SK-N-SH (cell line): ENCODE data around the gene HS2ST1. TPM values are rescaled to one million over a fixed set of nuclear protein-coding genes. Genes with fewer than 3 reads are reported as not detected.

Experiments used
- CTCF ChIA-PET: fragments of 300-600, 350-600 bp; formaldehyde crosslinking; extraction: SDS; loops from one replicate; lab custom pipeline; 2021; lab: Yijun Ruan, JAX
- POLR2A ChIA-PET: fragments of 350-600 bp; sonication (Branson Sonifier 250); formaldehyde crosslinking; extraction: SDS; loops from one replicate; lab custom pipeline; 2020; ENCODE audit warnings: antibody characterized with exemption, inconsistent platforms; lab: Yijun Ruan, JAX
- DNase-seq: peaks from one replicate; pipeline ENCODE4 v3.0.0; 2012
- H2AFZ ChIP-seq: fragments of 200-600 bp; sonication (generic); 2 replicates; pipeline ENCODE4 v1.8.1; 2016; ENCODE audit warnings: antibody characterized with exemption, mild to moderate bottlenecking, low read depth
- H3F3A ChIP-seq: fragments of 200-600 bp; sonication (generic); replicated peaks from 2 replicates; pipeline ENCODE3; 2016; ENCODE audit warnings: antibody characterized with exemption, mild to moderate bottlenecking; ENCODE audit not compliant: insufficient read depth
- H3K27ac ChIP-seq, 2 experiments: fragments of 200-500 bp in 1 of 2; fragments of 200-600 bp in 1 of 2; sonication (Bioruptor generic) in 1 of 2; sonication (generic), shearing (Covaris generic) in 1 of 2; 2 replicates each; pipeline versions ENCODE4 v1.5.1 to v1.6.1; 2014 to 2016; ENCODE audit warnings: low read depth in 2 of 2, inconsistent platforms in 1 of 2, low read length in 1 of 2, mild to moderate bottlenecking in 1 of 2, mixed read lengths in 1 of 2
- H3K27me3 ChIP-seq: fragments of 200-600 bp; sonication (generic), shearing (Covaris generic); 2 replicates; pipeline ENCODE4 v1.6.1; 2016; ENCODE audit warnings: mixed run types; ENCODE audit not compliant: insufficient read depth
- H3K36me3 ChIP-seq, 2 experiments: fragments of 200-500 bp in 1 of 2; fragments of 200-600 bp in 1 of 2; sonication (Bioruptor generic) in 1 of 2; sonication (generic) in 1 of 2; replicated peaks in 1 of 2; 2 replicates each; pipeline versions ENCODE3 to v1.5.1; 2014 to 2016; ENCODE audit warnings: low read length in 1 of 2, mild to moderate bottlenecking in 1 of 2; ENCODE audit not compliant: insufficient read depth in 2 of 2, control insufficient read depth in 1 of 2
- H3K4me1 ChIP-seq, 2 experiments: fragments of 200-500 bp in 1 of 2; fragments of 200-600 bp in 1 of 2; sonication (Bioruptor generic) in 1 of 2; sonication (generic), shearing (Covaris generic) in 1 of 2; 2 replicates each; pipeline versions ENCODE4 v1.5.1 to v1.6.1; 2014 to 2016; ENCODE audit warnings: low read depth in 1 of 2, low read length in 1 of 2, mixed run types in 1 of 2; ENCODE audit not compliant: insufficient read depth in 2 of 2, control insufficient read depth in 1 of 2
- H3K4me2 ChIP-seq: fragments of 200-600 bp; sonication (generic), shearing (Covaris generic); 2 replicates; pipeline ENCODE4 v1.6.1; 2017; ENCODE audit warnings: mixed run types
- H3K4me3 ChIP-seq, 2 experiments: fragments of 200-500 bp in 1 of 2; fragments of 200-600 bp in 1 of 2; sonication (Bioruptor generic) in 1 of 2; sonication (generic), shearing (Covaris generic) in 1 of 2; 2 replicates each; pipeline versions ENCODE4 v1.5.1 to v1.8.1; 2014 to 2016; ENCODE audit warnings: low read depth in 2 of 2, inconsistent platforms in 1 of 2, low read length in 1 of 2, mild to moderate bottlenecking in 1 of 2, mixed read lengths in 1 of 2, moderate library complexity in 1 of 2
- H3K79me2 ChIP-seq: fragments of 200-600 bp; sonication (generic); 2 replicates; pipeline ENCODE4 v1.8.1; 2017; ENCODE audit warnings: mild to moderate bottlenecking; ENCODE audit not compliant: insufficient read depth
- H3K9ac ChIP-seq: fragments of 200-600 bp; sonication (generic); 2 replicates; pipeline ENCODE4 v1.6.1; 2017; ENCODE audit warnings: mixed run types
- H3K9me2 ChIP-seq: fragments of 200-600 bp; sonication (generic); 2 replicates; pipeline ENCODE4 v1.6.1; 2017; ENCODE audit warnings: mixed run types
- H3K9me3 ChIP-seq: fragments of 200-600 bp; sonication (generic); 2 replicates; pipeline ENCODE4 v1.6.1; 2017; ENCODE audit warnings: mixed run types, mild to moderate bottlenecking, moderate library complexity
- H4K20me1 ChIP-seq: fragments of 200-600 bp; sonication (generic); 2 replicates; pipeline ENCODE4 v1.6.1; 2017; ENCODE audit warnings: mild to moderate bottlenecking, mixed run types; ENCODE audit not compliant: insufficient read depth
- ELF1 ChIP-seq: IDR thresholded peaks from 2 replicates; pipeline ENCODE4 v1.4.0; 2012
- FOSL2 ChIP-seq: IDR thresholded peaks from 2 replicates; pipeline ENCODE4 v1.4.0; 2012; ENCODE audit warnings: low read depth, mild to moderate bottlenecking, moderate library complexity, borderline replicate concordance
- FOXJ3 ChIP-seq: sonication (generic); formaldehyde crosslinking; IDR thresholded peaks from 2 replicates; pipeline ENCODE4 v1.5.1; 2020; ENCODE audit warnings: mild to moderate bottlenecking, missing genetic modification reagents
- GABPA ChIP-seq: IDR thresholded peaks from 2 replicates; pipeline ENCODE4 v1.4.0; 2012; ENCODE audit warnings: low read depth, mild to moderate bottlenecking
- JUND ChIP-seq: IDR thresholded peaks from 2 replicates; pipeline ENCODE4 v1.4.0; 2012
- MXI1 ChIP-seq: IDR thresholded peaks from 2 replicates; pipeline ENCODE4 v1.6.1; 2012; ENCODE audit warnings: mild to moderate bottlenecking, low read depth, low read length, improper control_type of control experiment
- NFIC ChIP-seq: IDR thresholded peaks from 2 replicates; pipeline ENCODE4 v1.4.0; 2012; ENCODE audit warnings: borderline replicate concordance
- RAD21 ChIP-seq: IDR thresholded peaks from 2 replicates; pipeline ENCODE4 v1.6.1; 2012; ENCODE audit warnings: mild to moderate bottlenecking, low read length
- RFX5 ChIP-seq: IDR thresholded peaks from 2 replicates; pipeline ENCODE4 v1.6.1; 2012; ENCODE audit warnings: mild to moderate bottlenecking, improper control_type of control experiment, low read length
- RXRA ChIP-seq: IDR thresholded peaks from 2 replicates; pipeline ENCODE4 v1.4.0; 2012; ENCODE audit warnings: low read depth, mild to moderate bottlenecking, borderline replicate concordance
- SMC3 ChIP-seq: IDR thresholded peaks from 2 replicates; pipeline ENCODE4 v1.6.1; 2012; ENCODE audit warnings: low read depth, low read length, improper control_type of control experiment
- TAF1 ChIP-seq: IDR thresholded peaks from 2 replicates; pipeline ENCODE4 v1.6.1; 2012; ENCODE audit warnings: low read depth, mild to moderate bottlenecking, low read length, moderate library complexity, borderline replicate concordance
- TEAD4 ChIP-seq: IDR thresholded peaks from 2 replicates; pipeline ENCODE4 v1.4.0; 2012; ENCODE audit warnings: mild to moderate bottlenecking, borderline replicate concordance; ENCODE audit not compliant: insufficient read depth
- YY1 ChIP-seq: IDR thresholded peaks from 2 replicates; pipeline ENCODE4 v1.4.0; 2012; ENCODE audit warnings: low read depth, mild to moderate bottlenecking
- WGBS: methylation state at CpG from one replicate; pipeline ENCODE4 v1.1.6; 2017; ENCODE audit warnings: low lambda C conversion rate; 5-methylcytosine and 5-hydroxymethylcytosine counted together
- polyA plus RNA-seq, 3 experiments: library from polyadenylated mRNA; depleted of rRNA; stranded (reverse); fragments of >200 nt; gene quantifications; 2 replicates each; pipeline ENCODE4 v1.2.3, GENCODE V29; 2012
- TF ChIP-seq, protein P1 (sequence below): IDR thresholded peaks from 2 replicates; pipeline ENCODE4 v1.4.0; 2012; ENCODE audit warnings: low read depth
- TF ChIP-seq, protein P2 (sequence below): IDR thresholded peaks from 2 replicates; pipeline ENCODE4 v1.4.0; 2012; ENCODE audit warnings: low read depth, borderline replicate concordance
- TF ChIP-seq, protein P3 (sequence below): fragments of 200-600 bp; sonication (generic); IDR thresholded peaks from 2 replicates; pipeline ENCODE4 v1.6.1; 2017; ENCODE audit warnings: antibody characterized with exemption, mild to moderate bottlenecking, moderate library complexity

Gene HS2ST1
- polyA plus RNA-seq, 1 of the 3 experiments (the other 2 are of a cell fraction), result 16.6 TPM

DNA sequence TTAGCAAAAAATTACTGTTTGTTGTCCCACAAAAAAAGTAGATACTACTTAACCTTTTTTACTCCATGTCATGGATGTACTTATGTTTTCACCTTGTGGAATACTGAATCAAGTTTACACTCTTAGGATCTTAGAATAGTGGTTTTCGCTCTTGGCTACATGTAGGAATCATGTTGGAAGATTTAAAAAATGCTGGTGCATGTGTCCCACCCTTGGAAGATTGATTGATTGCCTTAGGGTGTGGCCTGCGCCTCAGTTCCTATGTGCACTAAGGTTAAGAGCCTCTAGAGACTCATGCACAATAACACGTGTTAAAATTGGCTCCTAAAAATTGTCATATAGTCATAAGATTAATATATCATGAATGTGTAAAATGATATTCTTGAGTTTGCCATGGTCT is 25.0 kb downstream of the HS2ST1 start (continued):
- TF ChIP-seq, protein P1, sequence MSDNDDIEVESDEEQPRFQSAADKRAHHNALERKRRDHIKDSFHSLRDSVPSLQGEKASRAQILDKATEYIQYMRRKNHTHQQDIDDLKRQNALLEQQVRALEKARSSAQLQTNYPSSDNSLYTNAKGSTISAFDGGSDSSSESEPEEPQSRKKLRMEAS, result no peak
- TF ChIP-seq GABPA, result no peak

DNA sequence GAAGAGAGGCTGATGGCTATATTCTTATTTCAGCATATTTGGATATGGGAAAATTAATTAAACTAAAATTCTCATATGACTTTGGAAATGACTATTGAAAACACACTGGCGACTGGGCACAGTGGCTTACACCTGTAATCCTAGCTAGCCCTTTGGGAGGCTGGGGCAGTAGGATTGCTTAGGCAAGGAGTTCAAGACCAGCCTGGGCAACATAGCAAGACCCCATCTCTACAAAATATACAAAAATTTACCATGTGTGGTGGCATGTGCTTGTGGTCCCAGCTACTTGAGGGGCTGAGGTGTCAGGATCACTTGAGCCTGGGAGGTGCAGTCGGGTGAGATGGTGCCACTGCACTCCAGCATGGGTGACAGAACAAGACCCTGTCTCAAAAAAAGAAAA is 26.2 kb downstream of the HS2ST1 start:
- 97% methylated on average over 2 of the region's 2 CpGs for WGBS
- H3K27me3 ChIP-seq, result no peaks in the 10 kb centered on the region
- CTCF ChIA-PET, result interaction anchor here (0.9 kb wide), 1 partner anchor 15 kb away, joined by 3 read pairs; no protein-coding TSS in a partner anchor
- H3K4me3 ChIP-seq, result no peak overlapping the region
- H3F3A ChIP-seq, result no peaks in the 10 kb centered on the region
- no peak overlapping the region for H2AFZ ChIP-seq
- H3K9me2 ChIP-seq, result no peaks in the 10 kb centered on the region
- POLR2A ChIA-PET, result no interaction called here
- no peak overlapping the region for H3K4me2 ChIP-seq
- DNase-seq, result no peak
- no peaks in the 10 kb centered on the region; the same call in 1 of the 2 replicates for H4K20me1 ChIP-seq
- peaks cover 0 to 9% of the 10 kb centered on the region in 2 experiments; a peak in 2 of 4 replicates for H3K4me1 ChIP-seq
- no peaks in the 10 kb centered on the region for H3K9me3 ChIP-seq
- peaks cover 59% of the 10 kb centered on the region for H3K79me2 ChIP-seq
- H3K36me3 ChIP-seq, result no peaks in the 10 kb centered on the region
- TF ChIP-seq MXI1, result no peak
- TF ChIP-seq RFX5, result no peak
- no peak for TF ChIP-seq YY1
- no peak for TF ChIP-seq SMC3
- no peak for TF ChIP-seq JUND
- no peak for TF ChIP-seq RXRA
- TF ChIP-seq, protein P2, sequence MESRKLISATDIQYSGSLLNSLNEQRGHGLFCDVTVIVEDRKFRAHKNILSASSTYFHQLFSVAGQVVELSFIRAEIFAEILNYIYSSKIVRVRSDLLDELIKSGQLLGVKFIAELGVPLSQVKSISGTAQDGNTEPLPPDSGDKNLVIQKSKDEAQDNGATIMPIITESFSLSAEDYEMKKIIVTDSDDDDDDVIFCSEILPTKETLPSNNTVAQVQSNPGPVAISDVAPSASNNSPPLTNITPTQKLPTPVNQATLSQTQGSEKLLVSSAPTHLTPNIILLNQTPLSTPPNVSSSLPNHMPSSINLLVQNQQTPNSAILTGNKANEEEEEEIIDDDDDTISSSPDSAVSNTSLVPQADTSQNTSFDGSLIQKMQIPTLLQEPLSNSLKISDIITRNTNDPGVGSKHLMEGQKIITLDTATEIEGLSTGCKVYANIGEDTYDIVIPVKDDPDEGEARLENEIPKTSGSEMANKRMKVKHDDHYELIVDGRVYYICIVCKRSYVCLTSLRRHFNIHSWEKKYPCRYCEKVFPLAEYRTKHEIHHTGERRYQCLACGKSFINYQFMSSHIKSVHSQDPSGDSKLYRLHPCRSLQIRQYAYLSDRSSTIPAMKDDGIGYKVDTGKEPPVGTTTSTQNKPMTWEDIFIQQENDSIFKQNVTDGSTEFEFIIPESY, result no peak
- TF ChIP-seq TAF1, result no peak
- TF ChIP-seq FOSL2, result no peak
- no peak for TF ChIP-seq GABPA
- no peak for TF ChIP-seq FOXJ3 (CRISPR knock-in tag)
- no peak for TF ChIP-seq NFIC
- TF ChIP-seq, protein P3, sequence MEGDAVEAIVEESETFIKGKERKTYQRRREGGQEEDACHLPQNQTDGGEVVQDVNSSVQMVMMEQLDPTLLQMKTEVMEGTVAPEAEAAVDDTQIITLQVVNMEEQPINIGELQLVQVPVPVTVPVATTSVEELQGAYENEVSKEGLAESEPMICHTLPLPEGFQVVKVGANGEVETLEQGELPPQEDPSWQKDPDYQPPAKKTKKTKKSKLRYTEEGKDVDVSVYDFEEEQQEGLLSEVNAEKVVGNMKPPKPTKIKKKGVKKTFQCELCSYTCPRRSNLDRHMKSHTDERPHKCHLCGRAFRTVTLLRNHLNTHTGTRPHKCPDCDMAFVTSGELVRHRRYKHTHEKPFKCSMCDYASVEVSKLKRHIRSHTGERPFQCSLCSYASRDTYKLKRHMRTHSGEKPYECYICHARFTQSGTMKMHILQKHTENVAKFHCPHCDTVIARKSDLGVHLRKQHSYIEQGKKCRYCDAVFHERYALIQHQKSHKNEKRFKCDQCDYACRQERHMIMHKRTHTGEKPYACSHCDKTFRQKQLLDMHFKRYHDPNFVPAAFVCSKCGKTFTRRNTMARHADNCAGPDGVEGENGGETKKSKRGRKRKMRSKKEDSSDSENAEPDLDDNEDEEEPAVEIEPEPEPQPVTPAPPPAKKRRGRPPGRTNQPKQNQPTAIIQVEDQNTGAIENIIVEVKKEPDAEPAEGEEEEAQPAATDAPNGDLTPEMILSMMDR, result no peak
- TF ChIP-seq ELF1, result no peak
- no peak for TF ChIP-seq TEAD4
- TF ChIP-seq RAD21, result no peak
- no peak overlapping the region for H3K9ac ChIP-seq
- no peak overlapping the region for H3K27ac ChIP-seq
